CD4-positive, alpha-beta T cell (primary cell): Measurements from ENCODE around the gene RASL11B. TPM values are rescaled to one million over a fixed set of nuclear protein-coding genes. Genes with fewer than 3 reads are reported as not detected.

Experiments used
- ATAC-seq: fragments of 200-7000 bp; cut with Tn5 transposase; one replicate; pipeline ENCODE4 v1.10.0; 2022; ENCODE audit warnings: mild to moderate bottlenecking; ENCODE audit not compliant: poor library complexity
- CTCF ChIA-PET: fragments of 350-600 bp; sonication (Branson Sonifier 250); formaldehyde crosslinking; loops from one replicate; lab custom pipeline; 2021; ENCODE audit warnings: antibody characterized with exemption, inconsistent platforms; lab: Charles Lee
- POLR2A ChIA-PET: fragments of 350-600 bp; sonication (Branson Sonifier 250); formaldehyde crosslinking; loops from one replicate; lab custom pipeline; 2021; ENCODE audit warnings: antibody characterized with exemption, inconsistent platforms; lab: Charles Lee
- DNase-seq, 14 experiments: peaks; one replicate each; pipeline ENCODE4 v3.0.0-alpha.2; 2013 to 2020; ENCODE audit warnings: mixed read lengths in 2 of 14
- H3K27ac ChIP-seq, 2 donors: one replicate each; pipeline versions ENCODE4 v1.5.1 to v1.7.0; 2013; ENCODE audit warnings: low read length in 2 of 2, low read depth in 1 of 2, mild to moderate bottlenecking in 1 of 2
- H3K27me3 ChIP-seq, 2 experiments: 1 replicate in 1 of 2; 2 replicates in 1 of 2; pipeline versions ENCODE4 v1.6.1 to v1.7.0; 2013; ENCODE audit warnings: low read length in 2 of 2, control low read depth in 1 of 2, mild to moderate bottlenecking in 1 of 2, moderate library complexity in 1 of 2; ENCODE audit not compliant: insufficient read depth in 2 of 2, control insufficient read depth in 1 of 2
- H3K36me3 ChIP-seq: one replicate; pipeline ENCODE4 v1.6.1; 2013; ENCODE audit warnings: low read length, control low read depth; ENCODE audit not compliant: insufficient read depth
- H3K4me1 ChIP-seq: one replicate; pipeline ENCODE4 v1.6.1; 2013; ENCODE audit warnings: low read length, control low read depth; ENCODE audit not compliant: insufficient read depth
- H3K4me3 ChIP-seq: one replicate; pipeline ENCODE4 v1.5.1; 2013; ENCODE audit warnings: mild to moderate bottlenecking, low read length, moderate library complexity
- H3K9me3 ChIP-seq, 2 experiments: 1 replicate in 1 of 2; 2 replicates in 1 of 2; pipeline versions ENCODE4 v1.6.1 to v1.7.0; 2013; ENCODE audit warnings: low read length in 2 of 2, mild to moderate bottlenecking in 2 of 2, control low read depth in 1 of 2, moderate library complexity in 1 of 2; ENCODE audit not compliant: control insufficient read depth in 1 of 2, insufficient read depth in 1 of 2
- H3K27ac Mint-ChIP-seq: one replicate; pipeline ENCODE4 v1.8.0; 2020; ENCODE audit warnings: mixed read lengths
- H3K27me3 Mint-ChIP-seq: one replicate; pipeline ENCODE4 v1.8.0; 2021; ENCODE audit warnings: mixed read lengths
- H3K36me3 Mint-ChIP-seq: one replicate; pipeline ENCODE4 v1.8.0; 2021; ENCODE audit warnings: low read depth, mixed read lengths
- H3K4me1 Mint-ChIP-seq: one replicate; pipeline ENCODE4 v1.8.0; 2021; ENCODE audit warnings: low read depth, mixed read lengths
- H3K4me3 Mint-ChIP-seq: one replicate; pipeline ENCODE4 v1.8.0; 2020; ENCODE audit warnings: mild to moderate bottlenecking, mixed read lengths
- H3K9me3 Mint-ChIP-seq: one replicate; pipeline ENCODE4 v1.8.0; 2020; ENCODE audit warnings: mixed read lengths
- CTCF ChIP-seq: fragments of 200-600 bp; IDR thresholded peaks from one replicate; pipeline ENCODE4 v1.8.0; 2022; ENCODE audit warnings: antibody characterized with exemption, mild to moderate bottlenecking
- intact Hi-C, 2 experiments: fragments of 100-400 bp; cut with DNase I in 1 of 2; cut with micrococcal nuclease in 1 of 2; formaldehyde crosslinking; loops; one replicate each; pipeline versions ENCODE4 v1.15.1 to v1.9.0; 2023 to 2025; cut with DNase I, micrococcal nuclease
- total RNA-seq, 174 experiments: library from RNA in 2 of 174; stranded (reverse) in 2 of 174; gene quantifications; one replicate each; pipeline ENCODE4 v1.2.3 and lab custom pipeline; 2021 to 2026

The RASL11B gene
- total RNA-seq, 2 experiments from 2014 or later, result 0.31 to 0.63 TPM

- Mint-ChIP-seq H3K4me1 (peaks cover 12% of the 10 kb centered on the region), H3K9me3 (no peaks in the 10 kb centered on the region), H3K4me3 (no peak overlapping the region), H3K36me3 (no peaks in the 10 kb centered on the region), H3K27me3 (peaks cover 29% of the 10 kb centered on the region), H3K27ac (no peak overlapping the region)
- intact Hi-C loops, result loop anchor here (5.0 to 10.0 kb wide), 4 partner anchors 152 to 1230 kb away; partner anchors contain the start of genes DCUN1D4 (in 1 of the 2) and SCFD2 (in 1 of the 2)
- ATAC-seq (no peak), DNase-seq (no peak)
- Histone ChIP-seq H3K4me1 (peaks cover 18% of the 10 kb centered on the region), H3K27ac (no peak overlapping the region), H3K9me3 (no peaks in the 10 kb centered on the region), H3K36me3 (no peaks in the 10 kb centered on the region), H3K4me3 (no peak overlapping the region), H3K27me3 (peaks cover 19 to 20% of the 10 kb centered on the region in 2 experiments)
- CTCF ChIA-PET, result no interaction called here
- TF ChIP-seq CTCF, result no peak
- POLR2A ChIA-PET, result no interaction called here
These were observed 2.7 kb downstream of the RASL11B start for GRCh38 chr4:52864793-52865192.

GRCh38 chr4:52865300-52865699 lies 3.2 kb downstream of the RASL11B start:
- Mint-ChIP-seq H3K36me3 (no peaks in the 10 kb centered on the region), H3K4me1 (peaks cover 12% of the 10 kb centered on the region), H3K27ac (no peak overlapping the region), H3K27me3 (peaks cover 24% of the 10 kb centered on the region), H3K4me3 (no peak overlapping the region), H3K9me3 (no peaks in the 10 kb centered on the region)
- H3K9me3 ChIP-seq, result no peaks in the 10 kb centered on the region
- intact Hi-C loops, result loop anchor here in 1 of 2 experiments (10.0 kb wide), 3 partner anchors 500 to 1230 kb away; partner anchors contain the start of genes DCUN1D4 and SCFD2
- H3K4me3 ChIP-seq, result no peak overlapping the region
- ATAC-seq (no peak), DNase-seq (no peak)
- H3K27ac ChIP-seq, result no peak overlapping the region
- TF ChIP-seq CTCF, result no peak
- CTCF ChIA-PET, result no interaction called here
- POLR2A ChIA-PET, result no interaction called here
- H3K27me3 ChIP-seq, result peaks cover 19 to 20% of the 10 kb centered on the region in 2 experiments
- no peaks in the 10 kb centered on the region for H3K36me3 ChIP-seq
- peaks cover 18% of the 10 kb centered on the region for H3K4me1 ChIP-seq

- Mint-ChIP-seq H3K4me3 (no peak overlapping the region), H3K36me3 (peaks cover 4% of the 10 kb centered on the region), H3K9me3 (no peaks in the 10 kb centered on the region), H3K27ac (no peak overlapping the region), H3K27me3 (peaks cover 10% of the 10 kb centered on the region), H3K4me1 (peaks cover under 1% of the 10 kb centered on the region)
- Histone ChIP-seq H3K4me3 (no peak overlapping the region), H3K27ac (no peak overlapping the region), H3K9me3 (no peaks in the 10 kb centered on the region), H3K36me3 (peaks cover 9% of the 10 kb centered on the region), H3K4me1 (peaks cover 11% of the 10 kb centered on the region), H3K27me3 (peaks cover 9 to 12% of the 10 kb centered on the region in 2 experiments)
- intact Hi-C loops, result loop anchor here in 1 of 2 experiments (10.0 kb wide), 3 partner anchors 498 to 1228 kb away; partner anchors contain the start of genes DCUN1D4 and SCFD2
- ChIA-PET POLR2A (no interaction called here), CTCF (no interaction called here)
- no peak for DNase-seq
- no peak for ATAC-seq
- TF ChIP-seq CTCF, result no peak
These were observed 4.6 kb downstream of the RASL11B start for GRCh38 chr4:52866734-52867133.
